NB4 (cell line): ENCODE data around the gene MYO1E.

Experiments
- TF ChIP-seq, protein P1 (sequence below): IDR thresholded peaks from one replicate; pipeline ENCODE4 v1.5.1; 2012; ENCODE audit warnings: low read depth, low read length
- TF ChIP-seq, protein P2 (sequence below): IDR thresholded peaks from 2 replicates; pipeline ENCODE4 v1.6.1; 2011; ENCODE audit warnings: low read depth, low read length

DNA sequence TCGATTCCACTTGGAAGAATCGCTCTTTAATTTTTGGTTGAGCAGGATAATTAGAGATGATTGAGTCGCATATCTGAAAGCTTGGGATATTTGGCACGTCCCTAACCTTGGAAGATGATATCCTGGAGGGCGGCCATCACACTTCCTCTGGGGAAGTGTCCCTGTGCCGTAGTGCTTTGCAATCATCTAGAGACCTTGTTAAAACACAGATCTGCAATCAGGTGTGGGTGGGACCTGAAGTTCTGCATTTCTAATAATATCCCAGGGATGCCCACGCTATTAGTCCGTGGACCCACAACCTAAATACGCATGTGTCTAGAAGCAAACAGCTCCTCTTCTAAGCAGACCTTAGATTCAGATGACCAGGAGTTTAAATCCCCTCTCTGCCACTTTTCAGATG is 20.5 kb downstream of the MYO1E start:
- TF ChIP-seq, protein P1, sequence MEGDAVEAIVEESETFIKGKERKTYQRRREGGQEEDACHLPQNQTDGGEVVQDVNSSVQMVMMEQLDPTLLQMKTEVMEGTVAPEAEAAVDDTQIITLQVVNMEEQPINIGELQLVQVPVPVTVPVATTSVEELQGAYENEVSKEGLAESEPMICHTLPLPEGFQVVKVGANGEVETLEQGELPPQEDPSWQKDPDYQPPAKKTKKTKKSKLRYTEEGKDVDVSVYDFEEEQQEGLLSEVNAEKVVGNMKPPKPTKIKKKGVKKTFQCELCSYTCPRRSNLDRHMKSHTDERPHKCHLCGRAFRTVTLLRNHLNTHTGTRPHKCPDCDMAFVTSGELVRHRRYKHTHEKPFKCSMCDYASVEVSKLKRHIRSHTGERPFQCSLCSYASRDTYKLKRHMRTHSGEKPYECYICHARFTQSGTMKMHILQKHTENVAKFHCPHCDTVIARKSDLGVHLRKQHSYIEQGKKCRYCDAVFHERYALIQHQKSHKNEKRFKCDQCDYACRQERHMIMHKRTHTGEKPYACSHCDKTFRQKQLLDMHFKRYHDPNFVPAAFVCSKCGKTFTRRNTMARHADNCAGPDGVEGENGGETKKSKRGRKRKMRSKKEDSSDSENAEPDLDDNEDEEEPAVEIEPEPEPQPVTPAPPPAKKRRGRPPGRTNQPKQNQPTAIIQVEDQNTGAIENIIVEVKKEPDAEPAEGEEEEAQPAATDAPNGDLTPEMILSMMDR: no peak
- TF ChIP-seq, protein P2, sequence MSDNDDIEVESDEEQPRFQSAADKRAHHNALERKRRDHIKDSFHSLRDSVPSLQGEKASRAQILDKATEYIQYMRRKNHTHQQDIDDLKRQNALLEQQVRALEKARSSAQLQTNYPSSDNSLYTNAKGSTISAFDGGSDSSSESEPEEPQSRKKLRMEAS: no peak
